Measurements from ENCODE around the gene APOM. TPM values are rescaled to one million over a fixed set of nuclear protein-coding genes. Genes with fewer than 3 reads are reported as not detected.

The APOM gene
- total and polyA plus RNA-seq, 2 of the 4 experiments (the other 2 are of a cell fraction), result 1.4 to 3.8 TPM

DNA sequence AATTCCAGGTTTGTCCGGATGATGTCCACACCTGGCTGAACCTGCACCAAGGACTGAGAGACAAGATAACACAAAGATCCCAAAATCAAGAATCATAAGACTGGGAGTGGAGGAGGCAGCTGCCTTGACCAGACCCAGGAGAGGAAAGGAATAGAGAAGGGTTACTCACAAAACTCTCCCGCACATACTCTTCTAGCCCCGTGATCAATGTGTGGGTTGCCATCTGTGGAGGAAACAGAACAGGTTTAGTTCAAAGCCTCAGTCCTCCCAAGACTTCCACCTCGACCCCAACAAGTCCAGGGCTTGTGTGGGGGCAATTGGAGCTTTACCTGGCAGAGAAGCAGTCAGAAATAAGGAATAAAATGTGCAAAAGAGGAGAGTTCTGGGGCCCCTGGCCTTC, 14.3 kb upstream of the APOM start:
- dilution Hi-C loops (cut with HindIII; ENCODE audit: low sequenced_read_pairs, unreplicated experiment), result no loop called here
- intact Hi-C loops (cut with micrococcal nuclease), result no loop called here
- Histone ChIP-seq H4K91ac (ENCODE audit: insufficient read depth, low read depth, low read length) (no peak overlapping the region), H3K14ac (replicated peaks; ENCODE audit: low read depth, low read length) (no peak overlapping the region), H3K79me1 (ENCODE audit: low read depth in 1 of 2, low read length in 2 of 2) (peaks cover 10 to 11% of the 10 kb centered on the region in 2 experiments; a peak in 3 of 4 replicates), H3K4ac (ENCODE audit: low read depth, low read length) (no peak overlapping the region), H3K56ac (ENCODE audit: extremely low read depth, insufficient read depth, low read length) (no peak overlapping the region), H3K9me1 (ENCODE audit: insufficient read depth, low read length) (0 out of 2 replicates have a peak, but pooled peaks cover 3% of the 10 kb centered on the region), H2BK5ac (ENCODE audit: low read depth, low read length, poor library complexity, severe bottlenecking) (no peak overlapping the region), H3K4me2 (ENCODE audit: low read depth, low read length) (no peak overlapping the region), H3K27ac (ENCODE audit: insufficient read depth, low read length) (no peak overlapping the region), H3K27me3 (ENCODE audit: control insufficient read depth, insufficient read depth, low read length) (no peaks in the 10 kb centered on the region), H3K23ac (ENCODE audit: low read depth, low read length) (no peak overlapping the region), H2BK15ac (ENCODE audit: low read depth, low read length) (no peak overlapping the region), H2BK120ac (ENCODE audit: low read depth, low read length) (no peak overlapping the region), H2BK20ac (ENCODE audit: low read depth, low read length) (no peak overlapping the region), H2AK5ac (ENCODE audit: low read depth, low read length) (no peak overlapping the region), H3K4me1 (ENCODE audit: control insufficient read depth, insufficient read depth, low read length) (no peaks in the 10 kb centered on the region; the same call in 1 of the 2 replicates), H4K5ac (ENCODE audit: low read depth, low read length) (no peak overlapping the region), H3K4me3 (ENCODE audit: insufficient read depth, low read depth, low read length) (no peak overlapping the region), H4K20me1 (ENCODE audit: insufficient read depth, low read length) (peaks cover 10% of the 10 kb centered on the region), H2AFZ (replicated peaks; ENCODE audit: low read length, poor library complexity) (no peak overlapping the region), H2AK9ac (replicated peaks; ENCODE audit: low read depth, low read length, poor library complexity) (no peak overlapping the region), H3K36me3 (ENCODE audit: control insufficient read depth, insufficient read depth, low read length) (peaks cover 81% of the 10 kb centered on the region), H3K18ac (ENCODE audit: low read depth, low read length) (no peak overlapping the region), H3K9me3 (ENCODE audit: control insufficient read depth, insufficient read depth, low read length) (no peaks in the 10 kb centered on the region), H4K8ac (ENCODE audit: low read depth in 2 of 2, low read length in 2 of 2) (no peak overlapping the region), H3K9ac (ENCODE audit: low read depth, low read length) (no peak overlapping the region)
- ChIA-PET POLR2A (ENCODE audit: unreplicated experiment) (no interaction called here), CTCF (no interaction called here)
- in situ Hi-C loops (cut with MboI; ENCODE audit: low sequenced_read_pairs), result no loop called here
- no CpG with 5 or more reads among the region's 4 CpGs for WGBS, 2 experiments (ENCODE audit: extremely low coverage in 2 of 2, insufficient read length in 1 of 2)
- ATAC-seq (ENCODE audit: low read depth), result no peak
- no TSS peak for BruUV-seq (replicated peaks)
- TF ChIP-seq RCOR1 (IDR thresholded peaks at IDR 0.05; ENCODE audit: insufficient replicate concordance, low read length), result no peak
- no peak for TF ChIP-seq BHLHE40 (IDR thresholded peaks at IDR 0.05; ENCODE audit: low read depth, low read length)
- TF ChIP-seq MAZ (IDR thresholded peaks at IDR 0.05; ENCODE audit: borderline replicate concordance, low read depth, low read length), result no peak
- TF ChIP-seq FOS (IDR thresholded peaks at IDR 0.05; ENCODE audit: low read depth, low read length), result no peak
- TF ChIP-seq, protein P1, sequence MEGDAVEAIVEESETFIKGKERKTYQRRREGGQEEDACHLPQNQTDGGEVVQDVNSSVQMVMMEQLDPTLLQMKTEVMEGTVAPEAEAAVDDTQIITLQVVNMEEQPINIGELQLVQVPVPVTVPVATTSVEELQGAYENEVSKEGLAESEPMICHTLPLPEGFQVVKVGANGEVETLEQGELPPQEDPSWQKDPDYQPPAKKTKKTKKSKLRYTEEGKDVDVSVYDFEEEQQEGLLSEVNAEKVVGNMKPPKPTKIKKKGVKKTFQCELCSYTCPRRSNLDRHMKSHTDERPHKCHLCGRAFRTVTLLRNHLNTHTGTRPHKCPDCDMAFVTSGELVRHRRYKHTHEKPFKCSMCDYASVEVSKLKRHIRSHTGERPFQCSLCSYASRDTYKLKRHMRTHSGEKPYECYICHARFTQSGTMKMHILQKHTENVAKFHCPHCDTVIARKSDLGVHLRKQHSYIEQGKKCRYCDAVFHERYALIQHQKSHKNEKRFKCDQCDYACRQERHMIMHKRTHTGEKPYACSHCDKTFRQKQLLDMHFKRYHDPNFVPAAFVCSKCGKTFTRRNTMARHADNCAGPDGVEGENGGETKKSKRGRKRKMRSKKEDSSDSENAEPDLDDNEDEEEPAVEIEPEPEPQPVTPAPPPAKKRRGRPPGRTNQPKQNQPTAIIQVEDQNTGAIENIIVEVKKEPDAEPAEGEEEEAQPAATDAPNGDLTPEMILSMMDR (conservative IDR thresholded peaks at IDR 0.05; ENCODE audit: low read depth, low read length), result no peak
- no peak for TF ChIP-seq NFE2L2 (IDR thresholded peaks at IDR 0.05; ENCODE audit: low read depth, low read length)
- TF ChIP-seq CHD1 (IDR thresholded peaks at IDR 0.05; ENCODE audit: low read depth, low read length), result no peak
- TF ChIP-seq MAFK (IDR thresholded peaks at IDR 0.05; ENCODE audit: low read depth, low read length), result no peak
- TF ChIP-seq, protein P2, sequence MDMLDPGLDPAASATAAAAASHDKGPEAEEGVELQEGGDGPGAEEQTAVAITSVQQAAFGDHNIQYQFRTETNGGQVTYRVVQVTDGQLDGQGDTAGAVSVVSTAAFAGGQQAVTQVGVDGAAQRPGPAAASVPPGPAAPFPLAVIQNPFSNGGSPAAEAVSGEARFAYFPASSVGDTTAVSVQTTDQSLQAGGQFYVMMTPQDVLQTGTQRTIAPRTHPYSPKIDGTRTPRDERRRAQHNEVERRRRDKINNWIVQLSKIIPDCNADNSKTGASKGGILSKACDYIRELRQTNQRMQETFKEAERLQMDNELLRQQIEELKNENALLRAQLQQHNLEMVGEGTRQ (IDR thresholded peaks at IDR 0.05; ENCODE audit: low read depth, low read length), result no peak
- no peak for TF ChIP-seq RFX5 (IDR thresholded peaks at IDR 0.05; ENCODE audit: low read depth, low read length)
- TF ChIP-seq POLR2A (IDR thresholded peaks at IDR 0.05; ENCODE audit: low read depth, low read length), result no peak
- DNase-seq, result no peak

Data from IMR-90 (cell line).